ENCODE measurements around the gene GATA1.
"Not testable (repeated sequence)": the region's sequence is repeated elsewhere in the genome, so short reads cannot be mapped to it uniquely, and the experiment has no call there.

Gene GATA1

DNA sequence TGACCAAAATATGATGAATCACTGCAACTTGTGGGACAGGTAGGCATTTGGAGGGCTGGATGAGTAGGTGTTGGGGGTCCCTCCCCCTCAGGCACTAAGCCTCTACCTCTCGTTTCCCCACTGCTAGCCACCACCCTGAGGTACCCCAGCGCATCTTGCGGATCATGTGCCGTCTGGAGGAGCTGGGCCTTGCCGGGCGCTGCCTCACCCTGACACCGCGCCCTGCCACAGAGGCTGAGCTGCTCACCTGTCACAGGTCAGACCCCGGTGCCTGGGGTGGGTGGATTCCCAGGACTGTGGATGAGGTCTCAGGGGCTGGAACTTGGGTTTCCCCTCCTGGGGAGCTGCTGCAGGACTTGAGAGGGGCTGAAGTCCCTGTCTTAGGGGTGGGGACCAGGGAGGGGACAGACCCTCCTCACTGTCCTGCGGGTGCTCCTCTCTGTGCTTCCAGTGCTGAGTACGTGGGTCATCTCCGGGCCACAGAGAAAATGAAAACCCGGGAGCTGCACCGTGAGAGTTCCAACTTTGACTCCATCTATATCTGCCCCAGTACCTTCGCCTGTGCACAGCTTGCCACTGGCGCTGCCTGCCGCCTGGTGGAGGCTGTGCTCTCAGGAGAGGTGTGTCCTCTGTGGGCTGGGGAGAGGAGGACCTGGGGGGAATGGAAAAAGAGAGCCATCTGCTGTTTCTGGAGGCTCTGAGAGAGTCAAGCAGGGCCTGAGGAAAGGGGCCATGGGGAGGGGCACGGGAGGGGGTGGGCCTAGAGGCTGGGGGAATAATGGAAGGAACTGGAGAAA lies 29.8 kb downstream of the GATA1 start:
- no peak for DNase-seq

DNA sequence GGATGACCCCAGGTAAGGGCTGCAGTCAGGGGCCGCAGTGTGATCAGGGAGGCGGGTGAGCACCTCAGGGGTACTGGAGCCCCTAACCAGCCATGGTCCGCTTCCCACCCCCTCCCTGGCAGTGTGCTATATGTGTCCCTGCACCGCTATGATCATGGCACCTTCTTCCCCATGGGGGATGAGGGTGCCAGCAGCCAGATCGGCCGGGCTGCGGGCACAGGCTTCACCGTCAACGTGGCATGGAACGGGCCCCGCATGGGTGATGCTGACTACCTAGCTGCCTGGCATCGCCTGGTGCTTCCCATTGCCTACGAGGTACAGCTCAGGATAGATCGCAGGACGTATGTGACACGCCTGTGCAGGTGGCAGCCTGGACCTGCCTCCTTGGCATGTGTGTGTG lies 31.7 kb downstream of the GATA1 start:
- no peak for DNase-seq

DNA sequence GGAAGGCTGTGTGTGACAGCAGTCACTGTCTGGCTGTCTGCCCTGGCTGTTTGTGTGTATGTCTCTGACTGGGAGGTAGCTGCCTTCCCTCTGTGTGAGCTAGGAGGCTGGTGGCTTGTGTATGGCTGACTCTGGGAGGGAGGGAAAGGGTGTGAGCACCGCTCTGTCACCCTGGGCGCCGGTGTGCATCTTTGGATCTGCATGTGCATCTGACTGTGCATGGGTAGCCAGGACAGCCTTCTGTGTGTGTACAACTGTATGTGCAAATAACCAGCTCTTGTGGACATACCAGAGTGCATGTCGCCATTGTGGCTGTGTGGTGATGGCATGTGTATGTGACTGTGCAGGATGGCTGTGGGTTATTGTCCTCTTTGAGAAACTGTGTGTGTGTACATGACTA lies 32.5 kb downstream of the GATA1 start:
- DNase-seq, result no peak

DNA sequence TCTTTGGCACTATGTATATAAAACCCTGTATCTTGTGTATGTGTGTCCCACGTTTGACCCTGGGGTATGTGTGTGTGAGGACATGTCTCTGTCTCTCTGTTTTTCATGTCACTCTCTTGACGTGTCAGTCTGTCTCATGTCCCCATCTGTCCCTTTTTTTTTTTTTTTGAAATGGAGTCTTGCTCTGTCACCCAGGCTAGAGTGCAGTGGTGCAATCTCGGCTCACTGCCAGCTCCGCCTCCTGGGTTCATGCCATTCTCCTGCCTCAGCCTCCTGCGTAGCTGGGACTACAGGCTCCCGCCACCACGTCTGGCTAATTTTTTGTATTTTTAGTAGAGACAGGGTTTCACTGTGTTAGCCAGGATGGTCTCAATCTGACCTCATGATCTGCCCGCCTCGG lies 33.0 kb downstream of the GATA1 start:
- DNase-seq, result not testable (repeated sequence)

DNA sequence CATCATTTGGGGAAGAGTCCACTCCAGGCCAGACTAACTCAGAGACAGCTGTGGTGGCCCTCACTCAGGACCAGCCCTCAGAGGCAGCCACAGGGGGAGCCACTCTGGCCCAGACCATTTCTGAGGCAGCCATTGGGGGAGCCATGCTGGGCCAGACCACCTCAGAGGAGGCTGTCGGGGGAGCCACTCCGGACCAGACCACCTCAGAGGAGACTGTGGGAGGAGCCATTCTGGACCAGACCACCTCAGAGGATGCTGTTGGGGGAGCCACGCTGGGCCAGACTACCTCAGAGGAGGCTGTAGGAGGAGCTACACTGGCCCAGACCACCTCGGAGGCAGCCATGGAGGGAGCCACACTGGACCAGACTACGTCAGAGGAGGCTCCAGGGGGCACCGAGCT lies 36.7 kb downstream of the GATA1 start:
- no peak for DNase-seq

DNA sequence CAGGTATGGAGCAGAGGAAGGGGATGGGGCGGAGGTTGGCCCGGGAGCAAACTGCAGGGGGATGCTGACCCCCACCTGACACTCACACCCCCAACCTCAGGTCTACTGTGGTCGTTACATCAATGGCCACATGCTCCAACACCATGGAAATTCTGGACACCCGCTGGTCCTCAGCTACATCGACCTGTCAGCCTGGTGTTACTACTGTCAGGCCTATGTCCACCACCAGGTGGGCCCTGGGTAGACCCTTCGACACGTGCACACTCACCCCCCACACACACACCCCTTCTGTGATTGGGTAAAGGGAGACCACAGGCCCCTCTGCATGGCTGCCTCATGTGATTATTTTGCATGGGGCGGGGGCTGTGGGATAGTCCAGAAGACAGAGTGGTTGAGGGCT lies 37.7 kb downstream of the GATA1 start:
- DNase-seq, result no peak

DNA sequence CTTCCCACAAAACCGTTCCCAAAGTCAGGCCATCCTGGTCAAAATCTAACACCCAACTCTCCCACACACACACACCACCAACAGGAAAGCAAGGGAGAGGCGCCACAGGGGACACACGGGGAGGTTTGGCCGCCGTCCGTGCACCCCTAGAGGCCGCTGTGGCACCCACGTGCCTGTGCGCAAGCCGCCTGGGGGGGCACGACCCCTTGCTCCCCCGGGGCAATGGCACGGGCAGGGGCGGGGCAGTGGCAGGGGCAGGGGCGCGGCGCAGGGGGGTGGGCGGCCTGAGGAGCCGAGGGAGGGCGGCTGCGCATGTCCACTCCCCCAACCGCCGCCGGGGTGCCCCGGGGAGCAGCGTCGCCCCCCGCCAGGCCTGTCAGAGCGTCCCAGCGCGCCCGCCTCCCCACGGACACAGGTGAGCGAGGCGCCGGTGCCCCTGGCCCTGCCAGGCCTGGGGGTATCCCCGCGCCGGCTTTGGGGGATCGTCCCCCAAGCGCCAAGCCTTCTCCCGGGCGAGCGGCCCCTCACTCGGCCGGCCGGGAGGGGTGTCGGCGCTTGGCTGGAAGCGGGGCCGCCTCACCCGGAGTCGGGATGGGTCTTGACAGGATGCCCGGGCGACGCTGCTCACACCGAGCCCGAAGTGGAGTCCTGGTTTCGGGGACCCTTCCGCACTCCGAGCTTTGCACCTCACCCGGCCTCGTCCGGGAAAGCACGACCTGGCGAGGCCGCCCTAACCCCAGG lies 39.9 kb downstream of the GATA1 start, which contains the start of gene ERAS:
Gene ERAS (plus strand): TSS at position 379 of the 741 bp plus-strand sequence. CDS start 2,611 bp downstream, outside the sequence.
- no peak for DNase-seq

DNA sequence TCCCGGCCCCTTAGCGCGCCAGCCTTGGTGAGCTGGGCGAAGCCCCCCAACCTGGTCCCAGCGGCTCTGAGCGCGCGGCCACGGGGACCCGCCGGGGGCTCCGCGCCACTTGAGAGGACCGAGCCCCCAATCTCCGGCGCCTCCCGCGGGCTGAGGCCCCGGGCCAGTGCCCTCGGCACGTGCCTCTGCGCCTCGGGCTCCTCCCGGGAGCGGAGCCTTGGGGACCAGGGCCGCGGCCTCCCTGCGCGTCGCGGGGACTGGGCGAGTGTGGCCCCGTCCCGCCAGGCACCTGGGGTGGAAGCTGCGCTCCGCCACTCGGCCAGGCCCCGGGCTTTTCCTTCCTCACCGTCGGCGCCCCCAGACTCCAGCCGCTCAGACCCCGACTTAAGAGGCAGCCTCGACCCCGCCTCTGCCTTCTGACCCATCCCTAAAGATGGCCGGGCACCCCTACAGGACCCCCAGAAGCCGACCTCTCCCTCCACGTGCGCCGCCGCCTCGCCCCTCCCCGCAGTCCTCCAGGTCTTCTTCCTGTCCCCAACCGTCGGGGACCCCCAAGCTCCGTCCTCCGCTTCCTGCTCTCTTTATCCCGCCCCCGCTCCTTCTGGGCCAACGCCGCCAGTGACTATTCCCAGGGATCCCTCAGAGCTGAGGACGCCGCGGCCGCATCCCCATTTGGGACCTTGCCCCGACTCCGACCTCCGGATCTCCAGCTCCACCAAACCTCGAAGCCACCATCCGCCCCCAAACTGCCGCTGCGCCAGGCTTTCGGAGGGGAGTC lies 40.7 kb downstream of the GATA1 start:
- DNase-seq, result no peak

DNA sequence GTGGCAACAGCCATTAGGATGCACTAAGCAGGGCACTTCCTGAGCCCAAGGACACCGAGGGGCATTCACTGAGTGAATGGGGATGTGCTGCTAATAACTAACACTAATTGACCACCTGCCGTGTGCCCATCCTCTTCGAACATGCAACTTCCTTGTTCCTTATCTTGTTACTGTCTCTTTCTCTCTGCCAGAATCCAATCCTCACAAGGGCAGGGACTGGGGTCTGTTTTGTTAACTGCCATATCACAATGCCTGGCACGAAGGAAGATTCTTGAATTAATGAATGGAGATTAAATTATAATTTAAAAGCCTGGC lies 41.2 kb downstream of the GATA1 start:
- no peak for DNase-seq

DNA sequence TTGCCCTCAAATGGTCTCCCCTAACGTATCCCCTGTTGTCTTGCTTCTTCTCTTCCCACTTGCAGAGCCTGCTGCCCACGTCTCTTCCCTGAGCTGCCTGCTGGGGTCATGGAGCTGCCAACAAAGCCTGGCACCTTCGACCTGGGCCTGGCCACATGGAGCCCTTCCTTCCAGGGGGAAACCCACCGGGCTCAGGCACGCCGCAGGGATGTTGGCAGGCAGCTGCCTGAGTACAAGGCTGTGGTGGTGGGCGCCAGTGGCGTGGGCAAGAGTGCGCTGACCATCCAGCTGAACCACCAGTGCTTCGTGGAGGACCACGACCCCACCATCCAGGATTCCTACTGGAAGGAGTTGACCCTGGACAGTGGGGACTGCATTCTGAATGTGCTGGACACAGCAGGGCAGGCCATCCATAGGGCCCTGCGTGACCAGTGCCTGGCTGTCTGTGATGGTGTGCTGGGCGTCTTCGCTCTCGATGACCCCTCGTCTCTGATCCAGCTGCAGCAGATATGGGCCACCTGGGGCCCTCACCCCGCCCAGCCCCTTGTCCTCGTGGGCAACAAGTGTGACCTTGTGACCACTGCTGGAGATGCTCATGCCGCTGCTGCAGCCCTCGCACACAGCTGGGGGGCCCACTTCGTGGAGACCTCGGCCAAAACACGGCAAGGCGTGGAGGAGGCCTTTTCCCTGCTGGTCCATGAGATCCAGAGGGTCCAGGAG lies 42.8 kb downstream of the GATA1 start:
- DNase-seq, result no peak

DNA sequence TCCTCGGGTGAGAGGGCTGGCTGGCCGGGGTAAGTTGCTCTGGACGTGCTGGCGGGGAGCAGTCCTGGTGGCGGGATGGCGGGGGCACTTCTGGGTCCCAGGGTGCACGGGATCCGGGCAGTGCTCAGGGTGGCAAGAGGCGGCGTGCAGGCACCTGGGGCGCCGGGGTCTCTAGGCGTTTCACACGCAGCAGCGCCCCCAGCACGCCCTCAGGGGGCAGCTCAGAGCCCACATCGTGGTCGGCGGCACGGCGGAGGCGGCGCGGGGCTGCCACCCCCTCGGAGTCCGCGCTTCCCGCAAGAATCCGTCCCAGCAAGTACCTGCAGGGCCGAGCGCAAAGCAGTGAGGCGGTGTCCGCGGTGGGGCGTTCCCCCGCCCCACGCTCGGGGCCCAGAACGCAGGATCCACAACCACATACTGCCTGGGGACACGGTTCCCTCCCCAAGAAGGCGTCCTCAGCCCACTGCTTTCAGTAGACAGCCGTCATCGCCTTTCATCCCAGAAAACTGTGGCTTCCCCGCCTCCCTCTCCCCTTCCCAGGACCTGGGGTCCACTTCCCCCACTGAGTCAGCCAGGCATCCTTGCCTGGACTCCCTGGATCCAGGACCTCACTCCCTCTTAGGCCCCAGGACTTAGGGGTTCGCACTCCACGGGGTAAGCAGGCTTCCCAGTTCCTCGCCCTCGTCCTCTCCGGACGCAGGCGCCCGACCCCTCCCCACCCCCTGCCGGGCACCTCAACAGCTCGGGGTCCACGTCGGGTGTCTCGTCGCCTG lies 44.9 kb downstream of the GATA1 start:
- DNase-seq, result no peak

DNA sequence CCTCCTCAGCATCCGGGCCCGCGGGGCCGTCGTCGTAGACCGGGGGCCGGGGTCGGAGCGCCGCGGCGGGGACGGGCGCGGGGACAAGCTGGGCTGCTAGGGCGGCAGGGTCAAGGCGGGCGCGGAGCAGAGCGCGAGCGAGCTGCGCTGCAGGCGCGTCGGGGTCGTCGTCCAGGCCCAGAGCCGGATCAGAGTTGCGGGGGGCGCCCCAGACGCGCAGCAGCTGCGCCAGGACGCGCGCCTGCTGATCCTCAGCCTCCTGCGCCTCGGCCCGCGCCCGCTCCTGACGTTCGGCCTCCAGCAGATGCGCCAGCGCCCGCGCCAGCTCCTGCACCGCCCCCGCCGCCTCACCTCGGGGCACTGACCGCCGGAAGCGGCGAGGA lies 45.5 kb downstream of the GATA1 start:
- no peak for DNase-seq

DNA sequence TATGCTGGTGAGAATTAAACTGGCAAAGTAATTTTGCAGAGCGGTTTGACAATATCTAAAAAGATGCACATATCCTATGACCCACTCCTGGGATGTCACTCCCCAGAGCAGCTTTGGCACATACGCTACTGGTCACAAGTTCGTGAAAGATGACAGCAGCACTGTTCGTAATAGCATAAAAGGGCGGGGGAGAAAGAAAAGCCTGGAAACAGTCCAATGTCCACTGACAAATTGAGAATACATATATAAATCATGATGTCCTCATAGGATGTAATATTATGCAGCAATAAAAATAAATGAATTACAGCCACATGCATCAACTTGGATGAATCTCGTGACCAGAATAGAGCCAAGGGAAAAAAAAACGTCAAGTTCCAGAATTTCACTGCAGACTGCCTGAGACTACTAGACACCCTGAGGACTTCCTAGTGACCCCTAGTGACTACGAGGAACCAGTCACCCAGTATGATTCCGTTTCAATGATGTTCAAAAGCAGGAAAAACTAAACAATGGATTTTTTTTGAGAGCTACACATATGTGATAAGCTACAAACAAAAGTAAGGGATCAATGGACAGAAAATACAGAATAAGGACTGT lies 47.2 kb downstream of the GATA1 start:
- no peak for DNase-seq

DNA sequence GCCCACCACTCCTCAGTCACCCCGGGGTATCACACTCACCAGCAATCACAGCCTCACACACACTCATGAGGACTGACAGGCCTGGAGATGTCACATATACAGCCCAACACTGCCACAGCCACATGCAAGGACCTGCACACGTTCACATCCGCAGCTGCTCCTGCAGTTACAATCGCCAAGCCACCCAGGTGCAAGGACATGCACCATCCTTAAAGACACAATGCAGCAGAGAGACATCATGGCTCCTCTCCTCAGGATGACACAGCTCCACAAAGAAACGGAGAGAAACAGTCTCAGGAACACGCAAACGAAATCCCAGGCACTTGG lies 48.0 kb downstream of the GATA1 start:
- DNase-seq, result no peak

DNA sequence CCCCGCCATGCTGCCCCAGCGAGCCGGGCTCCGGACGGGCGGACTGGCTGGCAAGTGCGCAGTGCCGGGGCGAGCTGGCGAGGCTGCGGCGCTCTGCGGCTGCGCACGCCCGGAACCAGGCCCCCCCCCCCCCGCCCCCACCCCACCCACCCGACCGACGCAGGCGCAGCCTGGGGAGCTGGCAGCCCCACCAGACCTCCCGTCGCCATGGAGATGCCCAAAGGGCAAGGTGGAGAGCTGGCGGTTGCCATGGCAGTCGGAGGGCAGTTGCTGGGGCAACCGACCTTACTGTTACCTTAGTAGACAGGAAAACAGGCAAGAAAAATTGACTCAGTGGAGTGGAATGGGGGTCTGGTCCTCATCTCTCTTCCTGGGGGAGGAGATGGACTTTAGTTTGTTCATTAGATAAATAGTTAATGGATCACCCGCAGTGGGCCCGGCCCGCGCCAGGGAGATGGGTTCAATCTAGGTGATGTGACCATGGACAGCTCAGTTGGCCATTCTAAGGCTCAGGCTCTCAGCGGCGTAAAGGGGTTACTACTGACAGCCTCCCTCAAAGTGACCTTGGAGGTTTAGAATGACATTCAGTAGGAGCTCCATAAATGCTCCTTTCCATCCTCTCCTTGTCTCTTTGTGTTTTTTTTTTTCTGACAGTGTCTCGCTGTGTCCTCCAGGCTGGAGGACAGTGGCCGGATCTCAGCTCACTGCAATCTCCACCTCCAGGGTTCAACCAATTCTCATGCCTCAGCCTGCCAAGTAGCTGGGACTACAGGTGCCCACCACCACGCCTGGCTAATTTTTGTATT lies 49.3 kb downstream of the GATA1 start, which contains the start of gene PCSK1N:
Gene PCSK1N (minus strand): TSS at position 87 of the 806 bp plus-strand sequence. CDS start 78 bp downstream, at position 9.
- DNase-seq, result no peak

DNA sequence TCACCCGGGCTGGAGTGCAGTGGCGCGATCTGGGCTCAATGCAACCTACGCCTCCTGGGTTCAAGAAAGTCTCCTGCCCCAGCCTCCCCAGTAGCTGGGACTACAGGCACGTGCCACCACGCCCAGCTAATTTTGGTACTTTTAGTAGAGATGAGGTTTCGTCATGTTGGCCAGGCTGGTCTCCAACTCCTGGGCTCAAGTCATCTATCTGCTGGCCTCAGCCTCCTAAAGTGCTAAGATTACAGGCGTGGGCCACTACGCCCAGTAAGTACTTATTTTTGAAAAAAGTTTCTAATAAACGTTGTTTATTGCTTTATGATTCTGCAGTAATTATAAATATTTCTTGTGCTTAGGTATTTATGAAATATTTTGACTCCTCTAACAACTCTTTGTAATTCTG lies 53.3 kb downstream of the GATA1 start:
- DNase-seq, result no peak
